CD4-positive, alpha-beta T cell treated with Interleukin-10 for 1 hour (primary cell): ENCODE measurements around the gene TNFAIP8L2.
A peak's percentile ranks its signal among the peaks of the same experiment; 100 is the strongest.
"Not testable (repeated sequence)": the region's sequence is repeated elsewhere in the genome, so short reads cannot be mapped to it uniquely, and the experiment has no call there.

ENCODE experiments used
- DNase-seq: peaks from one replicate; pipeline ENCODE4 v3.0.0-alpha.2; 2020

TNFAIP8L2 gene

DNA sequence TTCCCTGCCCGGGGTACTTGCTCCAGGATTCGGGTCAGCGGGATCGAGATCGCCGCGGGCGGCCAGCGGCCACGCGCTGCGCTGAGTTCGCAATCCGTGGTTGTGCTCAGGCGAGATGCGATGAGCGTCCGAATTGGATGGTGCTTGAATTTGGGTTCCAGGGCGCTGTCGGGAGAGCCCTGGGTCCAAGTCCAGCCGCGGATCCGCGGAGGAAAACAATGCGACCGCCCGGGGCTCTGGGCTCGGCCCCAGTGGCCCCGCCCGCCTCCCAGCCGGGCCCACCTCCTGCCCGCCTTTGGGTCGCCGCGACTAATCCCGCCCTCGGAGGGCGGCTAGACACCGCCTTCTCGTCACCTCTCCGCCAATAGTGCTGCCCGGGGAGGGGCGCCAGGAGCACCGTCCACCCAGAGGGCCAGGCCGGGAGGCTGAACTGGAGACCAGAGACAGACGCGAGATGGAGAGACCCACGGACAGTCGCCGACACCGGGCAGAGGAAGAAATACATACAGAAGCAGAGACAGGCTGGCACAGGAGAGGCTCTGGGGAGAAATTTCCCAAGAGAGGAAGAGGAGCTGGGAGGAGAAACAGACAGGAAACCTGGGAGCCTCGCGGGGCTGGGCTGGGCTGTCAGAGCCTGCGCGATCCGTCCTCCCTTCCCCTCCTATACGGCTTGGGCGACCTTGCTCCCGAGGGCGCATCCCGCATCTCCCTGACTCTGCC, 9.9 kb upstream of the TNFAIP8L2 start, which contains the start of gene SEMA6C:
TSS of gene SEMA6C (minus strand) at position 220 of the 720 bp plus-strand sequence. CDS start 4,010 bp downstream, outside the sequence.
- DNase-seq, result peak; percentile 89

DNA sequence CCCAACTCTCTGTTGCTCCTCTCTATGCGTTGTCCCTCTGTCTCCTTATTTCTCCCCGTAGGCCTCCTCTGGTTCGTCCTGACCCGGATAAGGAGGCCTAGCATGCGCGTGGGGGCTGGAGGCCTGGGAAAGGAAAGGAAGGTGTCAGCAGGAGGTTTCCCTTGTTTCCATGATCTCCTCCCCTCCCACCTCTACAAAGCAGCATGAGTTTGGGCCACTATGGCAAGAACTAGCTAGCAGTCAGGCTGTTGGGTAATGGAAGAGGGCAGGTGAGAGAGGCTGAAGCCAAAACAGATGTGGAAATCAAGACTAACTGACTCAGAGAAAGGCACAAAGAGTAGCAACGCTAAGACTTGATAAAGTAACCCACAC, 9.3 kb upstream of the TNFAIP8L2 start:
- no peak for DNase-seq

DNA sequence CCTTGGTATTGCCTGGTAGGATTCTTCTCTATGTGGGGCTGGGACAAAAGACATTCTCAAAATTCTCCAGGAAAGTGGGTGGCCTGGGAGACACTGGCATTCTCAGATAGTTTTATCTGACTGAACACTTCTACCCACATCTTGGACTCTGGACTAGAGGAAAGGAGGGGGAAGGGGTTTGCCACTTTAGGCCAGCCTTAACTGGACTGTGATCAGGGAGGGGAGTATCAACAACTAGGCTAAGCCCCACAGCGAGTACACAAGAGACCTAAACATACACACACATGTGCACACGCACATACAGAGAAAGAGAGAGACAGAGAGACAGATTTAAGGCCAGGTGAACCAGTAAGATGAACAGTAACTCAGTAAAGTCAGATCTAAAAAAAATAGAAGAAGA, 8.8 kb upstream of the TNFAIP8L2 start:
- no peak for DNase-seq

DNA sequence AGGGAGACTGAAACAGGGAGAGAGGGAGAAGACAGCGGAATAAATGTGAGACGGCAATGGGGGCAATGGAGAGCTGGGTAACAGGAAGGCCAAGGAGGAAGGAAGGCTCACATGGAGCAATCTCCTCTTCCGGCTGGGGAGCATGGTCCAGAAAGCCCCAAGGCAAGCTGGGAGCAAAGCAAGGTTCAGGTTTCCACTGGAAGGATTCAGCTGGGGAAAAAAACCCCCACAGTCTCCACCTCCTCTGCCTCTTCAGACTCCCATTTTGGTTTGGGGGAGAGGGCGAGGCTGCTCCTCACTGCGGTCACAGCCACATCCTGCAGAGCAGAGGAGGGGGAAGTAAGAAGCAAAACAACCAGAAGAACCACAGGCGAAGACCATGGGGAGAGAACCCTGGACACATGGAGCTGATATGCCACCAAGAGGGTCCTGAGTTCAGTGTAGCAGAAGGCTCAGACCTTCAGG, 650 bp downstream of the TNFAIP8L2 start:
- DNase-seq, result peak; percentile 69

DNA sequence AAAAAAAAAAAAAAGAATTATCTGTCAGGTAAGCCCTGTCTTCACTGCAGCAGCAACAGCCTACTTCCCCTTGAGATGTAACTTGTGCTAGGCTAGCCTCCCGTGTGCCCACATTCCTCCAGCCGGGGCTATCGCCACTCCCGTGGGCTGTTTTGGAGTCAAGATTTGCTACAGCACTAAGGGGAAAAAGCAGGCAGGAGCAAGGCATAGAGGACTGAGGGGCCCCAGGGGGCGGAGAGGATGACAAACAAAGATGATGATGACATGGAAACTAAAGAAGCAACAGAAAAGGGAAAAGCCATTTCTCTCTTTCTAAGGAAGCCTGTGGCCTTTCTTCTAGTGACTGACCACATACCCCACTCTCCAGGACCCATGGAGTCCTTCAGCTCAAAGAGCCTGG, 1.9 kb downstream of the TNFAIP8L2 start:
- no peak for DNase-seq

DNA sequence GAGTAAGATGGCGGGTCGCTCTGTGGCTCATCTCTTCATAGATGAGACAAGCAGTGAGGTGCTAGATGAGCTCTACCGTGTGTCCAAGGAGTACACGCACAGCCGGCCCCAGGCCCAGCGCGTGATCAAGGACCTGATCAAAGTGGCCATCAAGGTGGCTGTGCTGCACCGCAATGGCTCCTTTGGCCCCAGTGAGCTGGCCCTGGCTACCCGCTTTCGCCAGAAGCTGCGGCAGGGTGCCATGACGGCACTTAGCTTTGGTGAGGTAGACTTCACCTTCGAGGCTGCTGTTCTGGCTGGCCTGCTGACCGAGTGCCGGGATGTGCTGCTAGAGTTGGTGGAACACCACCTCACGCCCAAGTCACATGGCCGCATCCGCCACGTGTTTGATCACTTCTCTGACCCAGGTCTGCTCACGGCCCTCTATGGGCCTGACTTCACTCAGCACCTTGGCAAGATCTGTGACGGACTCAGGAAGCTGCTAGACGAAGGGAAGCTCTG, 2.4 kb downstream of the TNFAIP8L2 start:
- no peak for DNase-seq

DNA sequence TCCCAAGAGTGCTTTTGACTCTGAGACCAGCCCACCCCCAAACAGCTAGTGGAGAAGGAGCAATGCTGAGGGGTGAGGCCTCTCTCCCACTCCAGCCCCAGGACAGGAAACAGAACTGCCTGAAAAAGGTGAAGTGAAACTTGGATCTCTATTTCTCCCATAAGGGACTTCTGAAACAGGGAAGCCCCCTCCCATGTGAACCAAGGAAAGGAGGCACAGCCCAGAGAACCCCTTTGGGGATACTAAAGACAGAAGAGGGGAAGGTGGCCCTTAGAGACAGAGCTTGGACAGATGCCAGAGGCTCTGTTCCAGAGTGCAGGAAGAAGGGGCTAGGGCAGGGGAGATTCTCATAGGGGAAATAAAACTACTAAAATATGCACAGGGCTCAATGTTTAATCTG, 2.9 kb downstream of the TNFAIP8L2 start:
- no peak for DNase-seq

DNA sequence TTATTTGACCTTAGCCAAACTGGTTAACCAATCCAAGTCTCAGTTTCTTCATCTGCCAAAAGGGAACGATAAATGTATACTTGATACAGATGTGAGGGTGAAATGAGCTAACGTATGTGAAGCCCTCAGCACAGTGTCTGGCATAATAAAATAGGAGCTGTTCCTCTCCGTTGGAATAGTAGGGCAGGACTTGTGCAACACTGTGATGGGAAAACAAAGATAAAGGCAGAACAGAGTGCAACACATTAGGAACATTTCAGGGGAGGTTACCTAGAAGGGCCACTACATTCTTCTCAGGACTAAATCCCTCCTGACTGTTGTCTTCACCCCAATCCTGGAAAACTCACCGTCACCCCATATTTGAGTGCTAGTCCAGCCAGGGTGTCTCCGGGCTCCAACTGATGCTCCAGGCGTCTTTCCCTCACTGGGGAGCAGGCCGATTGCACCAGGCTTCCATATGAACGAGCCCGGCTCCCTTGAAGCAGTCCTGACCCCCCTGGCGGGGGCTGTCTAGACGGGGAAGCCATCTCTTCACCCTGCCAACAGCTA, 8.4 kb downstream of the TNFAIP8L2 start:
- DNase-seq, result no peak

DNA sequence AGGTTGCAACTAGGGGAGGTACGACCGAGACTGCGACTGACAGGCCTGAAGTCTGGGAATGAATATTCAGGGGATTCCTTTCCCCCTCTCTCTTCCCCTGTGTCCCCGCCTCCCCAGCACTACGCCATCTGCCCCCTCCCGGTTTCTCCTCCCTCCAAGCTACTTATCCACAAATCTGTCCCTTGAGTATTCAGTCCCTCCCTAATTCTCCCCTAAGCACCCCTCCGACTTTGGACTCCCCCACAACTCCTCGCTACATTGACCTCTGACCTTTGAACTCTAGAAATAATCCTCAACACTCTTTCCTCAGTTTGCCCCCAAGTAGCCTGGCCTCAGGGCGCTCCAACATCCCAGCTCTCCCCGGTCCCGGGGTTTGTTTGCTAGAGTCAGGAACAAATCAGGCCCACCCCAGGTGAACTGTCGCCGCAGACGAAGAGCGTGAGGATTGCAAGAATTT, 8.9 kb downstream of the TNFAIP8L2 start:
- DNase-seq, result no peak

DNA sequence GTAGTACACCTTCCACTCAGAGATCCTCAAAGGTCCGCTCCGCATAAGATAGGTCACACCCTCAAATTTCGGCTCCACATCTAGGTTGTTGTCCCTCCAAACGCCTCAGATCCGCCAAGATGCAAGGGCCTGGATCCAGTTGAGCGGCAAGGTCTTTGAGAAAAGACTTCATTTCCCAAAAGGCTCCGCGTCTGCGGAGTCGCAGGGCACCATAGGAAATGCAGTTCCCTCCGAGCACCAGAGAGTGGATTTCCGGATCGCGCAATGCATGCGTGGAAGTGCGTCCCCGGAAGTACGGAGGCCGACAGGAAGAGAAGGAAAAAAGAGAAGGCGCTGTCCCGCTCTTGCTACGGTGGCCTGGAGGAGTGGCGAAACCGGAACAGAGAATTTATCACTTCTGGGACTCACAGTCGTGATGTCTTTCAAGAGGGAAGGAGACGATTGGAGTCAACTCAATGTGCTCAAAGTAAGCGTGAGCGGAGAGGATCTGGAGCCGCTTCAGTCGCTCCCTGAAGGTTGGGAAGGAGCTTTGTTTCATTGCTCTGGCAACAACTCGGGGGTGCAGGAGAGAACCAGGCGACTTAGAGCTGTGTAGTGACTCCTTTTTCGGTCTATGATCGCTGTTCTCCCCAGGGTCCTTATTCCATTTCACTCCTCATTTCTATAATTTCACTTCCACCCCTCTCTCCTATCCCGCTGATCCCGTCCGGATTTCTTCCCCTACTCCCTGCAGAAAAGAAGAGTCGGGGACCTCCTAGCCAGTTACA, 9.5 kb downstream of the TNFAIP8L2 start, which contains the start of the genes LYSMD1 and SCNM1:
TSS of gene LYSMD1 (minus strand) at position 165 of the 767 bp plus-strand sequence. CDS start 644 bp downstream, outside the sequence.
TSS of gene SCNM1 (plus strand) at position 407 of the 767 bp plus-strand sequence. CDS start at position 416, 9 bp downstream.
- peak; percentile 98 for DNase-seq

DNA sequence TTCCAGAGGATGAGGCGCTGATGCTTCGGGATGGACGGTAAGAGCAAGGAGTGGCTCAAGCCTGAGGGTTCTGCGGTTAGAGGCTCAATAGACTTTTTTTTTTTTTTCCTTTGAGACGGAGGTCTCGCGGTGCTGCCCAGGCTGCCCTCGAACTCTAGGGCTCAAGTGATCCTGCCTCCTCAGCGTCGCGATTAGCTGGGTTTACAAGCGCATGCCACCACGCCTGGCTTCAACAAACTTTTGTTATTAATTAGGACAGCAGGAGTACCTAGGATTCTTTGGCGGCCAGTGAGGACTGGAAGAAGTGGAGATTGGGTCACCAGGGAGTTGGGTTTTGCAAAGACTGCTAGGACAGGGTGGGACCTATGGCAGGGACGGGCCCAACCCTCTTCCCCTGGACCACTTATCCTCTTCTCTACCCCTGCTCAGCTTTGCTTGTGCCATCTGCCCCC, 10.1 kb downstream of the TNFAIP8L2 start:
- DNase-seq, result no peak

DNA sequence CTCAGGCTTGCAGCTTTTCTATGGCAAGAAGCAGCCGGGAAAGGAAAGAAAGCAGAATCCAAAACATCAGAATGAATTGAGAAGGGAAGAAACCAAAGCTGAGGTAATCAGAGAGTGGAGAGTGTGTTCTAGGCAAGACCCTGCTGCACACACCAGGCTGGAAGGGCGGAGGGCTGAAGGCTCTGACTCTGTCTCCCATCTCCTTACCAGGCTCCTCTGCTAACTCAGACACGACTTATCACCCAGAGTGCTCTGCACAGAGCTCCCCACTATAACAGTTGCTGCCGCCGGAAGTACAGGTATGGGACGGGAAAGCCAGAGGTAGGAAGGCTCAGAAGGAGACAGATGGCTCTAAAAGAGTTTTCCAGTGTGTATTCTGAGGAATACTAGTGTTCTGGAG, 10.7 kb downstream of the TNFAIP8L2 start:
- DNase-seq, result no peak

DNA sequence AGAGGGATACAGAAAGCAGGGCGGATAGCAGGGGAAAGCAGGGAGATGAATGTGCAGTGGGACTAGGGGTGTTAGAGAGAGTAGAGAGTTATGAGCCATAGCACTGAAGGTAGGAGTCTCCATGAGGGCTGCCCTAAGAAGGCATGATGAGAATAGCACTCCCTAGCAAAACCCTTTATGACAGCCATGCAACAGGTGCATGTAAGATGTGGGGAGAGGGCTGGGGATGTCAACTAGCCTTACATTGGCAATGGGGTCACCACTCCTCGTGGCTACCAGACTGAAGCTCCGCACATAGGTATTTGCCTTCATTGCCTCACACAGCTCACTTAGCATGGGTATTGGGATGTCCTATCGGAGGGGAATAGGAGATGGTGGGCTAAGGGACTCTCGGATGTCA, 14.7 kb downstream of the TNFAIP8L2 start:
- DNase-seq, result no peak

DNA sequence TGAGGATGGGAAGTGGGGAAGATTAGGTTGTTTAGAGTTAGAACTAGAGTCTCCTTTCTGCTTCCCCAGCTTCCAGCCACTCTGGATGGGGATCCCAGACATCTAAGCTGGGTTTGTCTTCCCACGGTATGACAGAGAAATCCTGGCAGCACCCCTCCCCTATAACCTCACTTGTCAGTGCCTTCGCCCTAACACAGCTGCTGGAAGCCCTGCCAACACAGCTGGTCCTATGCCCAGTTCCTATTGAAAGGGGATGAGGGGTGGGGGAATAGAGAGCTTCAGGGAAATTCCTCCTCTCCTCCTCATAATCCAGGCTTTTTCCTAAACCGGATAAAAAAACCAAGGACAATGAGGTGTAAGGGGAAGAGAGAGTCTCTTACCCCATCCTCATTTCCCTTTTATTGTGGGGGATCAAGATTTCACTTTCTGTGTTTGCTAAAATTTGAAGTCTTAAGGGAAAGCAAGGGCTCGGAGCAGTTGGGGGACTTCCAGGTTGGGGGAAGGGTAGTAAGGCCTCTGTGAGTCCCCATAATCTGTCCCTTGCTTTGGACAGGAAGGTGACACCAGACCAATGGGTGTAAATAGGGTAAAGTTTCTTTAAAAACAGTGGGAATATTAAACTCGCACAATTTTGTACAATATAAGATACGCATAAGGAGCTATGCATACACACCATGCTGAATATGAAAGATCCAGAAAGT, 18.7 kb downstream of the TNFAIP8L2 start:
- DNase-seq, result no peak

DNA sequence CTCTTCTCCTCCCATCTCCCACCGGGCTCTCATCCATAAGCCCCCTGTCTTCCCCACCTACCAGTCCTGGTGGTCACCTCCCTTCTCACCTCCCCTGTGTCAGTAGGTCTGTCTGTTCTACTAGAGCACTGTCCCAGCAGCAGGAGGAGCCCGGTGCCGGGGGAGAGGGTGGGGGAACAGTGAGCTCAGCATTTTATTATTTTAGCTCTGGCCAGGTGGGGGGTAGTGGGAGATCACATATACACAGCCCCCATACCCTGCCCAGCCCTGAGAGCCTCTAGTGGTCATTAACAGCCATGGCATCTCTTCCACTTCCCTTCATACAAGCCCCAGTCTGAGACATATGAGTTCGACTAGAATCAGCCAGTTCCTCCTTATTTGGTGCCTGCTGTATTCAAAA, 19.4 kb downstream of the TNFAIP8L2 start, which contains the start of gene TMOD4:
TSS of gene TMOD4 (minus strand) at position 119 of the 400 bp plus-strand sequence. CDS start 1,106 bp downstream, outside the sequence.
- DNase-seq, result no peak

DNA sequence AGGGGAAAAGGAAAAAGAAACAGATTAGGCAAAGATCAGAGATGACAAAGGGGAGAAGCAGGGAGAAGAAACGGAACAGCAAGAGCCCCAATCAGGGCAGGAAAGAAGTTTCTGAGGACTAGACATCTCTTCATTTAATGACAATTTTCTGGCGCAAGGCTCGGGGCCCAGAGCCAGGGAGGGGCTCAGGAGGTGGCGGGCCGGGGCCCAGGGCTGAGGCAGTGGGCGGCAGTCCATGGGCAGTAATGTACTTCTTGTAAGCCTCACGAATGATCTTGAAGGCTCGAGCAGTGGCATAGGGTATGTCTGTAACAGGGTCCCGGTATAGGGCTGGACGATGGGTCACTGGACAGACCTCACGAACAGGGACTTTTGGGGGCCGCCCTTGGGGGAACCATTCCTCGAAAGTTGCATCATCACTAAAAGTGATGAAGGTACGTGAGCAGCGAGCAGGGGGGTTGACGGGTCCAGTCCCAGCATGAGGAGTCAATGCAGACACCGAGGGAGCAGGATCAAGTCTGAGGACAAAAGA, 20.1 kb downstream of the TNFAIP8L2 start:
- DNase-seq, result no peak

DNA sequence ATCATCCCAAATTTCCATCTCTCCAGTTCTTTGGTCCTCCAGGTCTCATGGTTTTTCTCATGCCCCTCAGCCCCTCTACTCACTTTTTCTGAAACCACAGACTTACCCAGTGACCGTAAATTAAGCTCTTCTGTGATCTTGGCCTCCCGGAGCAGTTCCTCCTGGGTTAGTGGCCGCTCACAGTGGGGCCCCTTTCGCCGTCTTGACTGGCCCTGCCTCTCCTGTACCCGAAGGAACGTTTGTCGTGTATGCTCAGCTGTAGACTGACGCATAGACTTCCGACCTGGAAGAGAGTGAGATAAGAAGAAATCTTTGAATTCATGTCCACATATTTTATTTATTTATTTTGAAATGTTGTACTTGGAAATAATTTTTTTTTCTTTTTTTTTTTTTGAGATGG, 27.8 kb downstream of the TNFAIP8L2 start:
- no peak for DNase-seq

DNA sequence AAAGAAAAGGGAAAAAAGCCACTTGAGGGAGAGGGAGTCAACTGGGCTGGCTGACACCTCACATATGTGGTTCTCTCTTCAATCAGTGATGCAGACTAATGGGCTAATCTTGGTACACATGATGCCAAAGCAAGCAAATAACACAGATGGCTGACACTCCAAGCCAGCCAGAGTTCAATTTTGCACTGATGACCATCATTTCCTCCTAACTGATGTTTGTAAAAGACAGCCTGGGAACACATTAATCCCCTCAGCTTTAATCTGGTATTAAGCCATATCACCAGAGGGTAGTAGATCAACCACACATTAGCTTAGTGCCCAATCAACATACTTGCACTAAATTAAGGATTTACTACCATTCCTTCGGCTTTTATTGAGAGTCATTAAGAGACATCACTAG, 30.8 kb downstream of the TNFAIP8L2 start:
- DNase-seq, result no peak

DNA sequence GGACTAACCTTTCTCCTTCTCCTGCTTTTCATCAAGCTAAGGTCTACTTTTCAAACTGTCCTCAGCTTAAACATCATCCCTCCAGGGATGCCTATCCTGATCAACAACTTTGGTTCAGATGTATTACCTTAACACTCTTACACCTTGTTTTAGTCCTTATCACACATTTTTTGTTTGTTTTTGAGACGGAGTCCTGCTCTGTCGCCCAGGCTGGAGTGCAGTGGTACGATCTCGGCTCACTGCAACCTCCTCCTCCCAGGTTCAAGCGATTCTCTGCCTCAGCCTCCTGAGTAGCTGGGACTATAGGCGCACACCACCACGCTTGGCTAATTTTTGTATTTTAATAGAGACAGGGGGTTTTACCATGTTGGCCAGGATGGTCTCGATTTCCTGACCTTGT, 32.2 kb downstream of the TNFAIP8L2 start:
- not testable (repeated sequence) for DNase-seq

DNA sequence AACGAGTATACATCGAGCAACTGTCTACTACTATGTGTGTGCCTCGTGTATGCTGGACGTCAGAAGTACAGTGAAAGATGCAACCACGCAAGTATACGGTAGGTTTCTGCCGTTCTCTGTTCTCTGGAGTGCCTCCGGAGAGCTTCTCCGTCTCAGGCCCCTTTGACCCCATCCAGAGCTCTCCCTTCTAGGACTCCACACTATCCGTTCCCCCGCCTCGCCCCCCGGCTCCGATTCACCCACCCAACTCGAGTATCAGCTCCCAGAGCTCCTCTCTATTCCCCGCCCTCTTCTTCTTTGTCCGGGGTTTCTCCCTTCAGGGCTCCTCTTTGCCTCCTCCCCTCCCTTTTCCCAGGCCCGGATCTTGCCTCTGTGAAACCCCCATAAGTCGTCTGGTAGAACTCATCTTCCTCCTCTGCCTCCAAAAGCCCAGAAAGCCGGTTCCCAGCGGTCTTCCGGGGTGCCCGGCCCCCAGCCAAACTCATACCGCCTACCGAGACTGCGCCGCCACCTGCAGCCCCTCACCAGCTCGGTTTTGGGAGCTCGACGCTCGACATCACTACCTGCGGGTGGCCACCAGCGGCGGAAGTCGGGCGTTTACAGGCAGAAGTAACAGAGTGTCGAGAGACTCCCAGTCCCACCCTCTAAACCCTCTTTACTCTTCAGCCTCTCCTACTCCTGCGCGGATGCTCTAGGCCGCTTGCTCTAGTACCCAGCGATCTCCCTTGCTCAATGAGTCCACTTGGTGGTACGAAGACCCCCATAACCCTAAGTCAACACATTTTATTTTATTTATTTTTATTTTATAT, 33.4 kb downstream of the TNFAIP8L2 start, which contains the start of gene VPS72:
TSS of gene VPS72 (minus strand) at position 561 of the 809 bp plus-strand sequence. CDS start at position 485, 76 bp downstream.
- peak; percentile 87 for DNase-seq

DNA sequence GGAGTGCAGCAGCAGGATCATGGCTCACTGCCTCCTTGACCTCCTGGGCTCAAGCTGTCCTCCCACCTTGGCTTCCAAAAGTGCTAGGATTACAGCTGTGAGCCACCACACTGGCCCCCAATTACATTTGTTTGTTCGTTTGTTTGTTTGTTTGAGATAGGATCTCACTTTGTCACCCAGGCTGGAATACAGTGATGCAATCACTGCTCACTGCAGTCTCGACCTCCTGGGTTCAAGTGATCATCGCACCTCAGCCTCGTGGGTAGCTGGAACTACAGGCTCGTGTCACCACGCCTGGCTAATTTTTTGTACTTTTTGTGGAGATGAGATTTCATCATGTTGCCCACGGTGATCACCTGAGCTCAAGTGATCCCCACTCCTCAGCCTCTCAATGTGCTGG, 35.6 kb downstream of the TNFAIP8L2 start:
- DNase-seq, result no peak
